Neuronal stem cell (in vitro differentiated cells): ENCODE results near the gene PLEKHN1.

Experiments used
- DNase-seq: peaks from one replicate; pipeline ENCODE4 v3.0.0-alpha.2; 2013; ENCODE audit warnings: low spot score
- H2AFZ ChIP-seq: one replicate; pipeline ENCODE4 v1.6.1; 2013; ENCODE audit warnings: mild to moderate bottlenecking, low read length, inconsistent platforms
- H2AK5ac ChIP-seq: 2 replicates; pipeline ENCODE4 v1.6.1; 2013; ENCODE audit warnings: low read depth, mild to moderate bottlenecking, inconsistent platforms, low read length, moderate library complexity, mixed read lengths
- H2BK120ac ChIP-seq: 2 replicates; pipeline ENCODE4 v1.6.1; 2013; ENCODE audit warnings: low read depth, mild to moderate bottlenecking, inconsistent platforms, low read length, moderate library complexity, mixed read lengths
- H2BK12ac ChIP-seq: one replicate; pipeline ENCODE4 v1.6.1; 2013; ENCODE audit warnings: low read length, inconsistent platforms
- H2BK15ac ChIP-seq: 2 replicates; pipeline ENCODE4 v1.6.1; 2013; ENCODE audit warnings: mild to moderate bottlenecking, low read length, inconsistent platforms, mixed read lengths
- H2BK5ac ChIP-seq: one replicate; pipeline ENCODE4 v1.6.1; 2013; ENCODE audit warnings: inconsistent platforms, mild to moderate bottlenecking, low read length, moderate library complexity
- H3K14ac ChIP-seq: one replicate; pipeline ENCODE4 v1.6.1; 2013; ENCODE audit warnings: low read length, inconsistent platforms
- H3K18ac ChIP-seq: 2 replicates; pipeline ENCODE4 v1.6.1; 2013; ENCODE audit warnings: low read length, inconsistent platforms
- H3K23ac ChIP-seq: 2 replicates; pipeline ENCODE4 v1.6.1; 2013; ENCODE audit warnings: low read depth, mild to moderate bottlenecking, mixed read lengths, low read length, inconsistent platforms; ENCODE audit not compliant: poor library complexity
- H3K27ac ChIP-seq: replicated peaks from 3 replicates; pipeline ENCODE4 v1.5.1; 2013; ENCODE audit warnings: low read length, inconsistent platforms
- H3K27me3 ChIP-seq, 3 experiments: 2 replicates each; pipeline ENCODE4 v1.6.1; 2013; ENCODE audit warnings: low read length in 3 of 3, mild to moderate bottlenecking in 2 of 3, inconsistent platforms in 1 of 3, low read depth in 1 of 3, mixed read lengths in 1 of 3, moderate library complexity in 1 of 3; ENCODE audit not compliant: control insufficient read depth in 3 of 3, insufficient read depth in 3 of 3
- H3K36me3 ChIP-seq, 2 donors: replicated peaks in 1 of 2; 2 replicates each; pipeline ENCODE4 v1.6.1; 2013; ENCODE audit warnings: low read length in 2 of 2; ENCODE audit not compliant: control insufficient read depth in 2 of 2, insufficient read depth in 2 of 2
- H3K4ac ChIP-seq: 2 replicates; pipeline ENCODE4 v1.6.1; 2013; ENCODE audit warnings: inconsistent platforms, mild to moderate bottlenecking, low read length, moderate library complexity
- H3K4me1 ChIP-seq, 2 donors: 1 replicate in 1 of 2; 2 replicates in 1 of 2; pipeline ENCODE4 v1.6.1; 2013; ENCODE audit warnings: low read length in 2 of 2, low read depth in 1 of 2; ENCODE audit not compliant: control insufficient read depth in 2 of 2, insufficient read depth in 1 of 2
- H3K4me2 ChIP-seq: one replicate; pipeline ENCODE4 v1.6.1; 2013; ENCODE audit warnings: mild to moderate bottlenecking, low read length, inconsistent platforms; ENCODE audit not compliant: insufficient read depth, poor library complexity, severe bottlenecking
- H3K4me3 ChIP-seq, 2 donors: 2 replicates each; pipeline ENCODE4 v1.5.1; 2013; ENCODE audit warnings: low read length in 2 of 2, mild to moderate bottlenecking in 2 of 2, inconsistent platforms in 1 of 2, moderate library complexity in 1 of 2
- H3K79me1 ChIP-seq: one replicate; pipeline ENCODE4 v1.6.1; 2013; ENCODE audit warnings: low read depth, mild to moderate bottlenecking, inconsistent platforms, low read length, moderate library complexity
- H3K9ac ChIP-seq: one replicate; pipeline ENCODE4 v1.6.1; 2013; ENCODE audit warnings: mild to moderate bottlenecking, low read depth, low read length, inconsistent platforms; ENCODE audit not compliant: poor library complexity
- H3K9me3 ChIP-seq, 2 donors: replicated peaks in 1 of 2; 2 replicates each; pipeline versions ENCODE3 to v1.6.1; 2013; ENCODE audit warnings: low read length in 2 of 2, mild to moderate bottlenecking in 2 of 2, inconsistent platforms in 1 of 2, low read depth in 1 of 2, mixed read lengths in 1 of 2, moderate library complexity in 1 of 2; ENCODE audit not compliant: control insufficient read depth in 2 of 2, insufficient read depth in 1 of 2
- H4K8ac ChIP-seq: one replicate; pipeline ENCODE4 v1.6.1; 2013; ENCODE audit warnings: low read depth, mild to moderate bottlenecking, inconsistent platforms, low read length, moderate library complexity
- H4K91ac ChIP-seq: one replicate; pipeline ENCODE4 v1.6.1; 2013; ENCODE audit warnings: low read length, low read depth, mild to moderate bottlenecking, inconsistent platforms; ENCODE audit not compliant: poor library complexity
- WGBS, 2 donors: extraction: QIAGEN DNeasy Blood & Tissue Kit; methylation state at CpG; one replicate each; pipeline ENCODE4 v1.1.7; 2013; ENCODE audit warnings: missing lambda C conversion rate in 2 of 2, mixed read lengths in 1 of 2; ENCODE audit not compliant: insufficient read length in 2 of 2, insufficient replicate concordance in 1 of 2; ENCODE audit errors: extremely low coverage in 2 of 2; 5-methylcytosine and 5-hydroxymethylcytosine counted together

The PLEKHN1 gene

DNA sequence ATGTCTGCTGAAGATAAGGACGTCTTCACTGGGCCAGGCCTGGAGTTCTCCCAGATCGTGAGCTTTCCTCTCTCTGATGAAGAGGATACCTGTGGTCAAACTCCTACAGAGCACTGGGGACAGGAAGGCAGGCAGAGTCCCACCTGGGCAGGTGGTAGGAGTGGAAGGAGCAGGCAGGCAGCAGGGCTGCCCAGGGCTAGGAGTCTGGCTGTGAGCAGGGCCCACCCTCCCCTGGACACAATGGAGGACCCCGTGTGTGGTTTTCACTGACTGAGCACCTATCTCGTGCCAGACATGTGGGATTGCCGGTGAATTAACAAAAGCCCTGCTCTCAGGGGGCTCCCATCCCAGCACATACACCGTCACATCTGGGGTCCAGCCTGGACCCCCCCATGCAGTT, 47.4 kb upstream of the PLEKHN1 start:
- H3K36me3 ChIP-seq = peaks cover 0 to 2% of the 10 kb centered on the region in 2 donors
- peaks cover 2% of the 10 kb centered on the region for H3K79me1 ChIP-seq
- no peak overlapping the region for H2AFZ ChIP-seq
- peak overlapping the region; percentile 53 for H3K4ac ChIP-seq
- peaks cover 14 to 91% (median 72%) of the 10 kb centered on the region in 3 experiments for H3K27me3 ChIP-seq
- H3K27ac ChIP-seq = no peak overlapping the region
- peak overlapping the region; percentile 99 for H2AK5ac ChIP-seq
- H3K9me3 ChIP-seq = peaks cover 0 to 4% of the 10 kb centered on the region in 2 donors
- peak overlapping the region; percentile 99 for H2BK15ac ChIP-seq
- no peak overlapping the region for H3K4me3 ChIP-seq
- no CpG with 5 or more reads among the region's 6 CpGs for WGBS, 2 donors
- H4K91ac ChIP-seq = no peak overlapping the region
- H3K4me2 ChIP-seq = no peak overlapping the region
- peaks cover 20 to 29% of the 10 kb centered on the region in 2 donors for H3K4me1 ChIP-seq
- H2BK120ac ChIP-seq = peak overlapping the region; percentile 47
- peak overlapping the region; percentile 24 for H2BK5ac ChIP-seq
- H4K8ac ChIP-seq = no peak overlapping the region
- no peak overlapping the region for H3K18ac ChIP-seq
- no peak overlapping the region for H3K9ac ChIP-seq
- H2BK12ac ChIP-seq = peak overlapping the region; percentile 97
- no peak overlapping the region for H3K14ac ChIP-seq
- H3K23ac ChIP-seq = peak overlapping the region; percentile 85
- no peak for DNase-seq

DNA sequence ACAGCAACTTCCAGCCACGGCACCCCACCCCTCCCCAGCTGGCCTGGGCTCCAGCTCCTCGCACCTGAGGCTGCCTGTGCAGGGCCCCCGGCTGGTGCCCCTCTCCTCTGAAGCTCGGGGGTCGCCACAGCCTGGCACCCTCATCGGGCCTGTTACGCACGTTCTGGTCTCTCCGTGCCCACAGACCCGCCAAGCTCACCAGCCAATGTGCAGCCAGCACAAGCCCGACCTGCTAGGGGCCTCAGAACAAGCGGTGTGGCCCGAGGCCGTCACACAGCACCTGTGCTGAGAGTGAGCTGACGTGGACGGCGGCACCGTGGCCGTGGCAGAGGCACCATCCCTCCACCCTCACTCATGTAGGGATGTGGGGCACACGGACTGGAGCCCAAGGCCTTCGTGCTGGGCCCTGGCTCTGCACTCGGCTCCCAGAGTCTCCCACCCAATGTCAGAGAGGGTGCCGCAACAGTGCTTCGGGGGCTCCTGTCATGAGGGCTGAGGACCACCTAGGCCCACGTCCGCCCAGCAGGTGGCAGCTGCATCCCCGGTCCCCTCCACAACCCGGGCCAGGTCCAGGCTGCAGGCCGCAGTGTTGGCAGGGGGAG, 46.9 kb upstream of the PLEKHN1 start:
- Histone ChIP-seq H2AFZ (no peak overlapping the region), H3K27me3 (peaks cover 18 to 92% (median 73%) of the 10 kb centered on the region in 3 experiments), H4K91ac (peak overlapping the region; percentile 85), H3K4ac (peak overlapping the region; percentile 76), H3K36me3 (peaks cover 0 to 2% of the 10 kb centered on the region in 2 donors), H3K4me3 (peak overlapping the region in 1 of 2 donors; percentile 21), H3K9me3 (peaks cover 0 to 4% of the 10 kb centered on the region in 2 donors), H3K4me1 (peaks cover 20 to 30% of the 10 kb centered on the region in 2 donors), H3K27ac (no peak overlapping the region), H3K9ac (peak overlapping the region; percentile 60), H3K79me1 (peaks cover 2% of the 10 kb centered on the region), H2AK5ac (peak overlapping the region; percentile 99), H2BK120ac (peak overlapping the region; percentile 47), H2BK12ac (peak overlapping the region; percentile 97), H3K14ac (no peak overlapping the region), H3K4me2 (no peak overlapping the region), H2BK15ac (peak overlapping the region; percentile 99), H4K8ac (no peak overlapping the region), H3K18ac (peak overlapping the region; percentile 85), H3K23ac (peak overlapping the region; percentile 98), H2BK5ac (peak overlapping the region; percentile 24)
- DNase-seq = no peak
- no CpG with 5 or more reads among the region's 29 CpGs for WGBS, 2 donors

DNA sequence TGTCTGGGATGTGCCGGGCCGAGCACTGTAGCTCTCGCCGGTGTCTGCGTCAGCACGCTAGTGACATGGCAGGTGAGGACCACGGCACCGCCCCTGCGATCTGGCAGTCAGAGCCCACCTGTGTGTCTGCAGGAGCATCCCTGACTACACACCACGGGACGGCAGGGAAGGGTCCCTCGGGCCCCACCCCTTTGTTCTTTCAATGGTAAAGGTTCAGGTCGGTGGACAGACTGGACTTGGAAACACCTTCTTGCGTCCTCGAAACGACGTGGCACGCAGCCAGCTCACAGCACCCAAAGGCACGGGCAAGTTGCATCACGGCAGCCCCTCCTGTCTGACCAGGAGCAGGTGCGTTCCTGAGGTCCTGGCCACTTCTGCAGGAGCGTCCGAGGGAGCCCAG, 46.3 kb upstream of the PLEKHN1 start:
- Histone ChIP-seq H3K4me2 (no peak overlapping the region), H3K36me3 (peaks cover 0 to 2% of the 10 kb centered on the region in 2 donors), H2BK5ac (peak overlapping the region; percentile 77), H2AFZ (no peak overlapping the region), H2BK15ac (peak overlapping the region; percentile 99), H3K9ac (peak overlapping the region; percentile 85), H3K27ac (no peak overlapping the region), H3K4me3 (no peak overlapping the region), H4K8ac (peak overlapping the region; percentile 7), H3K9me3 (peaks cover 0 to 4% of the 10 kb centered on the region in 2 donors), H2BK120ac (no peak overlapping the region), H3K4me1 (peaks cover 20 to 36% of the 10 kb centered on the region in 2 donors), H3K79me1 (peaks cover 2% of the 10 kb centered on the region), H3K23ac (peak overlapping the region; percentile 94), H3K14ac (peak overlapping the region; percentile 49), H3K4ac (no peak overlapping the region), H2AK5ac (peak overlapping the region; percentile 99), H4K91ac (no peak overlapping the region), H3K27me3 (peaks cover 24 to 93% (median 77%) of the 10 kb centered on the region in 3 experiments), H3K18ac (peak overlapping the region; percentile 66), H2BK12ac (peak overlapping the region; percentile 99)
- WGBS, 2 donors = no CpG with 5 or more reads among the region's 23 CpGs
- no peak for DNase-seq

- H4K91ac ChIP-seq = peak overlapping the region; percentile 72
- peak overlapping the region; percentile 99 for H2BK12ac ChIP-seq
- peak overlapping the region; percentile 66 for H3K18ac ChIP-seq
- H3K9ac ChIP-seq = peak overlapping the region; percentile 85
- peak overlapping the region; percentile 49 for H3K14ac ChIP-seq
- peaks cover 20 to 38% of the 10 kb centered on the region in 2 donors for H3K4me1 ChIP-seq
- H3K27ac ChIP-seq = no peak overlapping the region
- H2BK5ac ChIP-seq = peak overlapping the region; percentile 77
- H3K4ac ChIP-seq = peak overlapping the region; percentile 86
- no peak overlapping the region for H2AFZ ChIP-seq
- peak overlapping the region; percentile 66 for H3K4me2 ChIP-seq
- no peak overlapping the region for H2BK120ac ChIP-seq
- H3K9me3 ChIP-seq = peaks cover 0 to 4% of the 10 kb centered on the region in 2 donors
- H3K79me1 ChIP-seq = peaks cover 2% of the 10 kb centered on the region
- H4K8ac ChIP-seq = peak overlapping the region; percentile 7
- WGBS, 2 donors = no CpG with 5 or more reads among the region's 13 CpGs
- H3K27me3 ChIP-seq = peaks cover 27 to 93% (median 77%) of the 10 kb centered on the region in 3 experiments
- peaks cover 0 to 2% of the 10 kb centered on the region in 2 donors for H3K36me3 ChIP-seq
- H3K4me3 ChIP-seq = peak overlapping the region in 1 of 2 donors; percentile 23
- peak overlapping the region; percentile 94 for H3K23ac ChIP-seq
- peak overlapping the region; percentile 99 for H2AK5ac ChIP-seq
- peak overlapping the region; percentile 90 for H2BK15ac ChIP-seq
- DNase-seq = no peak
Observed at GRCh38 chr1:920521-920920, 45.8 kb upstream of the PLEKHN1 start.
